HepG2 (cell line): ENCODE data around the gene MARS1. TPM values are rescaled to one million over a fixed set of nuclear protein-coding genes. Genes with fewer than 3 reads are reported as not detected.

Experiments
- CCAR2 ChIP-seq: fragments of 200-400 bp; formaldehyde crosslinking; optimal IDR thresholded peaks from 2 replicates; pipeline ENCODE3; 2018; ENCODE audit warnings: low read depth, mild to moderate bottlenecking, low read length, moderate library complexity
- ESRRA ChIP-seq: sonication (generic); formaldehyde crosslinking; IDR thresholded peaks from 2 replicates; pipeline ENCODE4 v1.5.1; 2020; ENCODE audit warnings: mild to moderate bottlenecking, low read depth, missing genetic modification reagents
- FOXK2 ChIP-seq: fragments of 450-650 bp; IDR thresholded peaks from 2 replicates; pipeline ENCODE4 v1.6.1; 2016
- HDAC1 ChIP-seq: sonication (generic); formaldehyde crosslinking; IDR thresholded peaks from 2 replicates; pipeline ENCODE4 v1.5.1; 2020; ENCODE audit warnings: mild to moderate bottlenecking, missing genetic modification reagents
- KDM6A ChIP-seq: IDR thresholded peaks from 2 replicates; pipeline ENCODE4 v1.6.1; 2016; ENCODE audit warnings: low read depth
- KLF16 ChIP-seq, 2 experiments: sonication (generic) in 1 of 2; formaldehyde crosslinking in 1 of 2; IDR thresholded peaks; 2 replicates each; pipeline versions ENCODE4 v1.6.1 to v1.8.0; 2016 to 2023; ENCODE audit warnings: missing genetic modification reagents in 2 of 2, missing compliant biosample characterization in 1 of 2
- MXI1 ChIP-seq: IDR thresholded peaks from 3 replicates; pipeline ENCODE4 v1.6.1; 2012; ENCODE audit warnings: low read depth, low read length, inconsistent platforms, borderline replicate concordance
- NCOR1 ChIP-seq: fragments of 200-600 bp; sonication (generic); IDR thresholded peaks from 2 replicates; pipeline ENCODE4 v1.7.0; 2017; ENCODE audit warnings: antibody characterized with exemption, low read length, borderline replicate concordance
- RELA ChIP-seq: sonication (generic); formaldehyde crosslinking; IDR thresholded peaks from 2 replicates; pipeline ENCODE4 v1.4.0; 2020; ENCODE audit warnings: missing genetic modification reagents
- SIN3A ChIP-seq: IDR thresholded peaks from 2 replicates; pipeline ENCODE4 v1.6.1; 2011; ENCODE audit warnings: low read depth, mild to moderate bottlenecking, control low read depth, low read length, borderline replicate concordance
- SPEN ChIP-seq: sonication (generic); formaldehyde crosslinking; IDR thresholded peaks from 2 replicates; pipeline ENCODE4 v1.5.1; 2020; ENCODE audit warnings: low read depth, mild to moderate bottlenecking, missing genetic modification reagents
- XBP1 ChIP-seq: sonication (generic); formaldehyde crosslinking; IDR thresholded peaks from 2 replicates; pipeline ENCODE4 v1.5.0; 2020; ENCODE audit warnings: missing genetic modification reagents
- ZKSCAN5 ChIP-seq: sonication (generic); formaldehyde crosslinking; IDR thresholded peaks from 2 replicates; pipeline ENCODE4 v1.5.1; 2020; ENCODE audit warnings: mild to moderate bottlenecking, missing genetic modification reagents
- ZMAT5 ChIP-seq: sonication (generic); formaldehyde crosslinking; IDR thresholded peaks from 2 replicates; pipeline ENCODE4 v1.5.0; 2020; ENCODE audit warnings: mild to moderate bottlenecking, low read depth, missing genetic modification reagents, borderline replicate concordance
- ZNF143 ChIP-seq: sonication (generic); formaldehyde crosslinking; IDR thresholded peaks from 2 replicates; pipeline ENCODE4 v1.4.0; 2020; ENCODE audit warnings: missing genetic modification reagents
- ZNF224 ChIP-seq: sonication (generic); formaldehyde crosslinking; IDR thresholded peaks from 2 replicates; pipeline ENCODE4 v1.5.0; 2020; ENCODE audit warnings: mild to moderate bottlenecking, missing genetic modification reagents
- ZNF350 ChIP-seq: sonication (generic); formaldehyde crosslinking; IDR thresholded peaks from 2 replicates; pipeline ENCODE4 v1.4.0; 2020; ENCODE audit warnings: mild to moderate bottlenecking, low read depth, missing genetic modification reagents, borderline replicate concordance
- ZNF501 ChIP-seq: sonication (generic); formaldehyde crosslinking; IDR thresholded peaks from 2 replicates; pipeline ENCODE4 v1.5.1; 2020; ENCODE audit warnings: mild to moderate bottlenecking, moderate library complexity, missing genetic modification reagents
- ZNF749 ChIP-seq: sonication (generic); formaldehyde crosslinking; IDR thresholded peaks from 2 replicates; pipeline ENCODE4 v1.8.0; 2022; ENCODE audit warnings: mild to moderate bottlenecking, missing genetic modification reagents, moderate library complexity, borderline replicate concordance
- polyA plus RNA-seq, 8 experiments: library from polyadenylated mRNA; depleted of rRNA in 3 of 8; stranded (reverse) in 7 of 8; unstranded in 1 of 8; fragments of >200 nt; fragmentation: Illumina TruSeq in 4 of 8; extraction: Trizol in 4 of 8; gene quantifications; 2 replicates each; pipeline versions ENCODE4 v1.2.1 to v1.2.3, GENCODE V29; 2011 to 2016; ENCODE audit warnings: low read depth in 4 of 8, missing spikeins in 1 of 8, mixed read lengths in 1 of 8; ENCODE audit not compliant: insufficient read depth in 1 of 8
- total RNA-seq, 5 experiments: library from RNA; depleted of rRNA; stranded (reverse); fragments of >200 nt; fragmentation: Illumina TruSeq; extraction: Trizol; gene quantifications; 2 replicates each; pipeline ENCODE4 v1.2.3, GENCODE V29; 2016; ENCODE audit warnings: low read depth in 1 of 5
- TF ChIP-seq, protein P1 (sequence below): sonication (generic); formaldehyde crosslinking; IDR thresholded peaks from 2 replicates; pipeline ENCODE4 v1.8.1; 2023; ENCODE audit warnings: mild to moderate bottlenecking, missing genetic modification reagents, borderline replicate concordance
- TF ChIP-seq, protein P2 (sequence below): sonication (generic); formaldehyde crosslinking; IDR thresholded peaks from 2 replicates; pipeline ENCODE4 v1.8.0; 2022; ENCODE audit warnings: mild to moderate bottlenecking, missing genetic modification reagents, moderate library complexity
- TF ChIP-seq, protein P3 (sequence below): sonication (generic); formaldehyde crosslinking; IDR thresholded peaks from 2 replicates; pipeline ENCODE4 v1.4.0; 2020; ENCODE audit warnings: mild to moderate bottlenecking, missing genetic modification reagents
- TF ChIP-seq, protein P4 (sequence below): sonication (generic); formaldehyde crosslinking; IDR thresholded peaks from 2 replicates; pipeline ENCODE4 v1.4.0; 2020; ENCODE audit warnings: mild to moderate bottlenecking, missing genetic modification reagents

The MARS1 gene
- total and polyA plus RNA-seq, 2 of the 13 experiments (the other 11 are each of a cell fraction or from before 2014, with no cell fraction given), result 115 to 181 TPM

- TF ChIP-seq FOXK2 (no peak), KDM6A (no peak), SIN3A (0 out of 2 replicates have a peak, but pooled peaks have one; percentile 50), KLF16 (CRISPR knock-in tag; IDR thresholded peaks at IDR 0.05) (no peak), ZNF749 (CRISPR knock-in tag) (no peak), XBP1 (no peak), ZKSCAN5 (CRISPR knock-in tag) (no peak), ESRRA (CRISPR knock-in tag) (no peak), ZMAT5 (CRISPR knock-in tag) (no peak), ZNF350 (CRISPR knock-in tag) (peak; percentile 15; the same call in 1 of the 2 replicates), ZNF501 (no peak), CCAR2 (no peak), ZNF224 (CRISPR knock-in tag) (no peak), ZNF143 (CRISPR knock-in tag) (peak; percentile 33; the same call in 1 of the 2 replicates), HDAC1 (CRISPR knock-in tag) (no peak), NCOR1 (no peak), RELA (no peak), SPEN (CRISPR knock-in tag) (no peak), MXI1 (no peak)
- TF ChIP-seq, protein P1, sequence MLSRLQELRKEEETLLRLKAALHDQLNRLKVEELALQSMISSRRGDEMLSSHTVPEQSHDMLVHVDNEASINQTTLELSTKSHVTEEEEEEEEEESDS (CRISPR knock-in tag), result no peak
- TF ChIP-seq, protein P2, sequence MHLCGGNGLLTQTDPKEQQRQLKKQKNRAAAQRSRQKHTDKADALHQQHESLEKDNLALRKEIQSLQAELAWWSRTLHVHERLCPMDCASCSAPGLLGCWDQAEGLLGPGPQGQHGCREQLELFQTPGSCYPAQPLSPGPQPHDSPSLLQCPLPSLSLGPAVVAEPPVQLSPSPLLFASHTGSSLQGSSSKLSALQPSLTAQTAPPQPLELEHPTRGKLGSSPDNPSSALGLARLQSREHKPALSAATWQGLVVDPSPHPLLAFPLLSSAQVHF (CRISPR knock-in tag), result no peak
- TF ChIP-seq, protein P3, sequence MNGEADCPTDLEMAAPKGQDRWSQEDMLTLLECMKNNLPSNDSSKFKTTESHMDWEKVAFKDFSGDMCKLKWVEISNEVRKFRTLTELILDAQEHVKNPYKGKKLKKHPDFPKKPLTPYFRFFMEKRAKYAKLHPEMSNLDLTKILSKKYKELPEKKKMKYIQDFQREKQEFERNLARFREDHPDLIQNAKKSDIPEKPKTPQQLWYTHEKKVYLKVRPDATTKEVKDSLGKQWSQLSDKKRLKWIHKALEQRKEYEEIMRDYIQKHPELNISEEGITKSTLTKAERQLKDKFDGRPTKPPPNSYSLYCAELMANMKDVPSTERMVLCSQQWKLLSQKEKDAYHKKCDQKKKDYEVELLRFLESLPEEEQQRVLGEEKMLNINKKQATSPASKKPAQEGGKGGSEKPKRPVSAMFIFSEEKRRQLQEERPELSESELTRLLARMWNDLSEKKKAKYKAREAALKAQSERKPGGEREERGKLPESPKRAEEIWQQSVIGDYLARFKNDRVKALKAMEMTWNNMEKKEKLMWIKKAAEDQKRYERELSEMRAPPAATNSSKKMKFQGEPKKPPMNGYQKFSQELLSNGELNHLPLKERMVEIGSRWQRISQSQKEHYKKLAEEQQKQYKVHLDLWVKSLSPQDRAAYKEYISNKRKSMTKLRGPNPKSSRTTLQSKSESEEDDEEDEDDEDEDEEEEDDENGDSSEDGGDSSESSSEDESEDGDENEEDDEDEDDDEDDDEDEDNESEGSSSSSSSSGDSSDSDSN (CRISPR knock-in tag), result no peak
- TF ChIP-seq, protein P4, sequence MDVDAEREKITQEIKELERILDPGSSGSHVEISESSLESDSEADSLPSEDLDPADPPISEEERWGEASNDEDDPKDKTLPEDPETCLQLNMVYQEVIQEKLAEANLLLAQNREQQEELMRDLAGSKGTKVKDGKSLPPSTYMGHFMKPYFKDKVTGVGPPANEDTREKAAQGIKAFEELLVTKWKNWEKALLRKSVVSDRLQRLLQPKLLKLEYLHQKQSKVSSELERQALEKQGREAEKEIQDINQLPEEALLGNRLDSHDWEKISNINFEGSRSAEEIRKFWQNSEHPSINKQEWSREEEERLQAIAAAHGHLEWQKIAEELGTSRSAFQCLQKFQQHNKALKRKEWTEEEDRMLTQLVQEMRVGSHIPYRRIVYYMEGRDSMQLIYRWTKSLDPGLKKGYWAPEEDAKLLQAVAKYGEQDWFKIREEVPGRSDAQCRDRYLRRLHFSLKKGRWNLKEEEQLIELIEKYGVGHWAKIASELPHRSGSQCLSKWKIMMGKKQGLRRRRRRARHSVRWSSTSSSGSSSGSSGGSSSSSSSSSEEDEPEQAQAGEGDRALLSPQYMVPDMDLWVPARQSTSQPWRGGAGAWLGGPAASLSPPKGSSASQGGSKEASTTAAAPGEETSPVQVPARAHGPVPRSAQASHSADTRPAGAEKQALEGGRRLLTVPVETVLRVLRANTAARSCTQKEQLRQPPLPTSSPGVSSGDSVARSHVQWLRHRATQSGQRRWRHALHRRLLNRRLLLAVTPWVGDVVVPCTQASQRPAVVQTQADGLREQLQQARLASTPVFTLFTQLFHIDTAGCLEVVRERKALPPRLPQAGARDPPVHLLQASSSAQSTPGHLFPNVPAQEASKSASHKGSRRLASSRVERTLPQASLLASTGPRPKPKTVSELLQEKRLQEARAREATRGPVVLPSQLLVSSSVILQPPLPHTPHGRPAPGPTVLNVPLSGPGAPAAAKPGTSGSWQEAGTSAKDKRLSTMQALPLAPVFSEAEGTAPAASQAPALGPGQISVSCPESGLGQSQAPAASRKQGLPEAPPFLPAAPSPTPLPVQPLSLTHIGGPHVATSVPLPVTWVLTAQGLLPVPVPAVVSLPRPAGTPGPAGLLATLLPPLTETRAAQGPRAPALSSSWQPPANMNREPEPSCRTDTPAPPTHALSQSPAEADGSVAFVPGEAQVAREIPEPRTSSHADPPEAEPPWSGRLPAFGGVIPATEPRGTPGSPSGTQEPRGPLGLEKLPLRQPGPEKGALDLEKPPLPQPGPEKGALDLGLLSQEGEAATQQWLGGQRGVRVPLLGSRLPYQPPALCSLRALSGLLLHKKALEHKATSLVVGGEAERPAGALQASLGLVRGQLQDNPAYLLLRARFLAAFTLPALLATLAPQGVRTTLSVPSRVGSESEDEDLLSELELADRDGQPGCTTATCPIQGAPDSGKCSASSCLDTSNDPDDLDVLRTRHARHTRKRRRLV (CRISPR knock-in tag), result peak; percentile 41; the same call in 1 of the 2 replicates
Measured at GRCh38 chr12:57545809-57546437, 58.1 kb downstream of the MARS1 start (continued).
